Stimulated activated CD8-positive, alpha-beta memory T cell treated with anti-CD3 and anti-CD28 coated beads, Interleukin-12 subunit alpha, Interleukin-12 subunit beta, amount 100 ng/mL, for 4 hours (primary cell): ENCODE data around the gene PGM2.

Experiments
- DNase-seq: peaks from one replicate; pipeline ENCODE4 v3.0.0-alpha.2; 2020; ENCODE audit warnings: low read depth

Gene PGM2

GRCh38 chr4:37902738-37903693, 76.5 kb downstream of the PGM2 start:
- DNase-seq: no peak

GRCh38 chr4:37903901-37904300, 77.4 kb downstream of the PGM2 start:
- DNase-seq: no peak

GRCh38 chr4:37904824-37905223, 78.3 kb downstream of the PGM2 start:
- DNase-seq: no peak

- DNase-seq: no peak
Observed at GRCh38 chr4:37905533-37906169, 79.2 kb downstream of the PGM2 start.

- DNase-seq: no peak
Observed at GRCh38 chr4:37908488-37909331, 82.2 kb downstream of the PGM2 start.

- DNase-seq: no peak
Observed at GRCh38 chr4:37909332-37910090, 83.0 kb downstream of the PGM2 start.

- no peak for DNase-seq
Observed at GRCh38 chr4:37910091-37910486, 83.6 kb downstream of the PGM2 start.
